Measurements from ENCODE around the gene SHCBP1.
"Not testable (repeated sequence)": the region's sequence is repeated elsewhere in the genome, so short reads cannot be mapped to it uniquely, and the experiment has no call there.

The SHCBP1 gene, protein sequence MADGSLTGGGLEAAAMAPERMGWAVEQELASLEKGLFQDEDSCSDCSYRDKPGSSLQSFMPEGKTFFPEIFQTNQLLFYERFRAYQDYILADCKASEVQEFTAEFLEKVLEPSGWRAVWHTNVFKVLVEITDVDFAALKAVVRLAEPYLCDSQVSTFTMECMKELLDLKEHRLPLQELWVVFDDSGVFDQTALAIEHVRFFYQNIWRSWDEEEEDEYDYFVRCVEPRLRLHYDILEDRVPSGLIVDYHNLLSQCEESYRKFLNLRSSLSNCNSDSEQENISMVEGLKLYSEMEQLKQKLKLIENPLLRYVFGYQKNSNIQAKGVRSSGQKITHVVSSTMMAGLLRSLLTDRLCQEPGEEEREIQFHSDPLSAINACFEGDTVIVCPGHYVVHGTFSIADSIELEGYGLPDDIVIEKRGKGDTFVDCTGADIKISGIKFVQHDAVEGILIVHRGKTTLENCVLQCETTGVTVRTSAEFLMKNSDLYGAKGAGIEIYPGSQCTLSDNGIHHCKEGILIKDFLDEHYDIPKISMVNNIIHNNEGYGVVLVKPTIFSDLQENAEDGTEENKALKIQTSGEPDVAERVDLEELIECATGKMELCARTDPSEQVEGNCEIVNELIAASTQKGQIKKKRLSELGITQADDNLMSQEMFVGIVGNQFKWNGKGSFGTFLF

DNA sequence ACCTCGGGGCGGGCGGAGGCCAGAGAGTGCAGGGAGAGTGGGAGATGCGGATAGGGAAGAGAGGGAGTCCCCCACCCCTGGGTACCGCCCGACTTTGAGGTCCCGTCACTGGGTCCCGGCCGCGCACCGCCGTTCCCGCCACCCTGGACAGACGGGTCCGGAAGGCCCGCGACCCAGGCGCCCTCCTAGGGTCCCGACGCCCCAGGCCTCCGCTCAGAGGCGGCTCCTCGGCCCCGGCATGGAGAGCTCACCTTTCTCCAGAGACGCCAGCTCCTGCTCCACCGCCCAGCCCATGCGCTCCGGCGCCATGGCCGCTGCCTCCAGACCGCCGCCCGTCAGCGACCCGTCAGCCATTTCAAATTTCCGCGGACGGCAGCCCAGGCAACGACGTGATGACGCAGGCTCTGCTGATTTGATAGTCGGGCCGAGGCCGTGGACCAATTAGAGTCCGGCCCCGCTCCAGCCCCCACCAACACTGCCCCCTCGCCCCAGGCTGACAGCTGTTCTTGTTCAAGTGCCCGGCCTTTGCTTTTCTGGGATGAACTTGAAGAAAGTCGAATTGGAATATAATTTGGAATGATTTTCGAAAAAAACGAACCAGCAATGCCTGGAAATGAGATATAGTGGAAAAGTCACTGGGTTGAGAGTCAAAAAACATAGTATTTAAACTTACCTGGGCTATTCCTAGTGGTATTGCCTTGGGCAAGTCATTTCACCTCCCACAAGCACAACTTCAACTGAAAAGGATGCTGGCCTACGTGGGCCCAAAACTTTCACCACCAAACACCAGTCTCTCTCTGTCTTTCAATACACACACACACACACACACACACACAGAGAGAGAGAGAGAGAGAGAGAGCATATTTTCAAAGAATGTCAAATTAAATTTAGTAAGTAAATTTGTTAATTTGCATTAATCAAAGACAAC lies at the start of gene SHCBP1:
TSS of gene SHCBP1 (minus strand) at position 374 of the 928 bp plus-strand sequence. CDS start at position 354, 20 bp downstream.
- peak in 1 of 2 donors; percentile 40 for DNase-seq (ENCODE audit: extremely low read depth in 1 of 2, low read depth in 1 of 2)

DNA sequence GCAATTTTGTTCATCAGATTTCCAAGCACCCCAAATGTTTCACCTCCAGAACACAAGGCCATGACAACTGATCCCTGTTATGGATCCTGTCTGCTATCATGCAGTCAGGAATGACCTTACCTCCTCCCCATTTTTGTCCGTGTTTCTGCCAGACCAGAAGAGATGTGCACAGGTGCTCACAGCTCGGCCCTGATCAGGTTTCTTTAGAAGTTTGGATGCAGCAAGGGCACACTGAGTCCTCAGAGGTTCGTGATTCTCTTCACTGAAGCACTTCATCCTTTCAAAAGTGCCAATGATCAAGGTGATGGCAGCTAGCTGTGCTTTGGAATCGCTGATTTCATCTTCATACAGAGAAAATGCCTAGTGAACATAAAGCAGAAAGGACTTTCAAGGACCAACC lies 40.9 kb upstream of the SHCBP1 start:
- DNase-seq (ENCODE audit: extremely low read depth in 1 of 2, low read depth in 1 of 2) = no peak

DNA sequence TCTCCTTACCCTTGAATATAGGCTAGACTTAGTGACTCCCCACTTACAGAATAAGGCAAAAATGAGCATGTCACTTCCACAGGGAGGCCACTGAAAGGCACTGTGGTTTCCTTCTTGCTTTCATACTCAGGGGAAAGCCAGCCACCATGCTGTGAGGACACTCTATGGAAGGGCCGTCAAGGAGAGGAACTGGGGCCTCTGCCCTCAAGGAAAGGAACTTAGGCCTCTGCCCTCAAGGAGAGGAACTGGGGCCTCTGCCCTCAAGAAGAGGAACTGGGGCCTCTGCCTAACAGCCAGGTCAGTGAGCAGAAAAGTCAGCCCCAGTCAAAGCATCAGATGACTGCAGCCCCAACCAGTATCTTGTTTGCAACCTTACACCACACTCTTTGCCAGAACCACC lies 37.7 kb upstream of the SHCBP1 start:
- DNase-seq (ENCODE audit: extremely low read depth in 1 of 2, low read depth in 1 of 2) = no peak

DNA sequence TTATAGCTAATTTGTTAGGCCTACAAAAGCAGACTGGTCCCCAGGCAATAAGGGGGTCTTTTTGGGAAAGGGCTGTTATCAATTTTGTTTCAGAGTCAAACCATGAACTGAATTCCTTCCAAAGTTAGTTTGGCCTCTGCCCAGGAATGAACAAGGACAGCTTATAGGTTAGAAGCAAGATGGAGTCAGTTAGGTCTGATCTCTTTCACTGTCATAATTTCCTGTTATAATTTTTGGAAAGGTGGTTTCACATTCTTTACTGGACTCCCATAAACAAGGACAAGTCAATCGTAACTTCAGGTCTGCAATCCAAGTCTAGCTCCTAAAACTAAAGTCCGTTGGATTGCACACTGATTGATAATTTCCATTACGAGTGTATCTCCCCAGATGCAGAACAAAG lies 30.1 kb upstream of the SHCBP1 start:
- DNase-seq (ENCODE audit: extremely low read depth in 1 of 2, low read depth in 1 of 2) = no peak

DNA sequence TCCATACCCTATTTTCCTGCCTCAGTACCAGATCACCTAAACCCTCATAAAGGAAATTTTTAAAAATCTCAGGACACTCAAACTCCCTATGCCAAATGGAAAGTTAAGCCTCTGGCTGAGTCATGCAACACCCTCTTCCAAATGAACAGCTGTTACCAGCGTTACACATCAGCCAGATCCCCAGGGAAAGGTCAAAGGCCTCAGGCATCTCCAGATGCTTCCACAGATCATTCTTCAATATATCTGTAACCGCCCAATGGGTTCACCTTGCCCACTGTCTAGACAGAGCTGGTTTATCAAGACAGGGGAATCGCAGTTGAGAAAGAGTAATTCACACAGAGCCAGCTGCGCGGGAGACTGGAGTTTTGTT lies 29.1 kb upstream of the SHCBP1 start:
- no peak for DNase-seq (ENCODE audit: extremely low read depth in 1 of 2, low read depth in 1 of 2)

DNA sequence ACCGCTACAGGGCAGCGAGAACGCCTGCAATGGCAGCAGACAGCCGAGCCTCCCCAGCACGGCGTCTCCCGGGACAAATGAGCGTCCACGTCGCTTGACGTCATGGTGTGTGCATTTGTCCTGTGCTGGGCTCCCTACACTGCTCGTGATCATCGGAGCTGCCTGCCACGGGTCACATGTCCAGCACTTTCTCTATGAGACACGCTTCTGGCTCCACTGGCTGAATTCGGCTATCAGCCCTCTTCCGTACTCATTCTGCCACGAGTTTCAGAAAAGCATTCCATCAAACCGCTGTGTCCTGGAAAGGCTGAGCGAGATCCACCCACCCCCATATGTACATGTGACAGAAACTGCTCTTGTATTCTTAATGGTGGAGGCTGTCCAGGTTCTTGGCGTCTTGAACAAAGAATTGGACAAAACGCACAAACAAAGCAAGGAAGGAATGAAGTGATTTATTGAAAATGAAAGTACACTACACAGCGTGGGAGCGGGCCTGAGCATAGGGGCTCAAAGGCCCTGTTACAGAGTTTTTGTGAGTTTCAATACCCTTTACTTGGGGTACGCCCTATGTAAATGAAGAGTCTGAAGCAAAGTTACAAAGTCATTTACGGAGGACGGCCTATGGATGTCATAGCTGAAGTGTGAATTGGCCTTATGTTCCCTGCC lies 28.5 kb upstream of the SHCBP1 start:
- DNase-seq (ENCODE audit: extremely low read depth in 1 of 2, low read depth in 1 of 2) = no peak

DNA sequence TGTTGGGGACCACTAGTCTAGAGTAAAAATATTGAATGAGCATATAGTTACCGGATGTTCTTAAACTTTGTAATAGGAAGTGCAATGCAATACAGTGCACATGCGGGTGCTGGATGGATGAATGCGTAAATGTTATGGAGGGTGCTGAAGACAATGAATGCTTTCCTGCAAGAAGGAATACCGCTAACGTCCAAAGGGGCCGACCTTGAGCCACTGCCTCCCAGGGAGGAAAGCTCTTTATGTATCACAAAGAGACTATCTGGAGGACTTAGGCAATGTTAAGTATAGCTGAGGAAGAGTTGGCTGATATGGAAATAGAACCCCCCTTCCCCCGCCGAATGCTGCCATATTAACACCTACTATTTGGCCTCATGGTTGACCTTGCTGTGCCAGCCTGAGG lies 27.5 kb upstream of the SHCBP1 start:
- DNase-seq (ENCODE audit: extremely low read depth in 1 of 2, low read depth in 1 of 2) = no peak

DNA sequence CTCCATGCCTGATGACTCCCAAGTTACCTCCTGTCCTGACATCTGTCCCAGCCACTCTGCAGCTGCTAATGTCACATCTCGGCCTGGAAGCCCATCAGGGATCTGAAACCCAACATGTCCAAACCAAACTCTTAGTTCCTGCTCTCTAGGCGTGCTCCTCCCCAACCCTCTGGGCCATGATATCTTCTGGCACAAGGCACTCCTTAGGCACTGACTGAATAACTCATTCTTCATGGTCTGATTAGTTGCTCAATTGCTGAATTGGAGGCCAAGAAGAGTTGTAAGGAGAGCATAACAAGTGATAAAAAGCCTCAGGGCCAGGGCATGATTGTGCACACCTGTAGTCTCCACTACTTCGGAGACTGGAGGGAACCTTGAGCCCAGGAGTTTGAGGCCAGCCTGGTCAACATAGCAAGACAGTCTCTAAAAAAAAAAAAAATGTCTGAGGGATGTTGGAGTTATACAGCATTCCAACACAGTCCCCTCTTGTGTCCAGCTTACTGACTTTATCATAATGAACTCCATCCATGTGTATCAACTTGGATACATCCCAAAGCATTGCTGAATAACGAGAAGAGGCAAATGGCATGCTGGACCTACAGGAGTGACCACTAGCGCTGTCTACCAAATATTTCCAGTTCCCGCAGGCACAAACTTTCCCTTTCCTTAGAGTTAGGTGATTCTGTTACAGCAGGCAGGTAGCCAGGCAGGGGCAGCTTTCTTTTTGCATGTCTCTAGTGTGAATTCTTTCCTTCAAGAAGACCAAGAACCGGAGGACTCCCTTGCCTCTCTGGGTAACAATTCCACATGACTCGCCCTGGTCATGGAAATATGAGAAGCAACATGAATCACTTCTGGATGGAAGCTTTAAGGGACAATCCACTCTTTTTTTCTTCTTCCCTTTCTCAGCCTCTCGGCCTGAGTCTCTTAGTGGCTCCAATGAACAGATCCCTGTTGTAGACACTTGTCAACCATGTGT lies 18.1 kb upstream of the SHCBP1 start:
- no peak for DNase-seq (ENCODE audit: extremely low read depth in 1 of 2, low read depth in 1 of 2)

DNA sequence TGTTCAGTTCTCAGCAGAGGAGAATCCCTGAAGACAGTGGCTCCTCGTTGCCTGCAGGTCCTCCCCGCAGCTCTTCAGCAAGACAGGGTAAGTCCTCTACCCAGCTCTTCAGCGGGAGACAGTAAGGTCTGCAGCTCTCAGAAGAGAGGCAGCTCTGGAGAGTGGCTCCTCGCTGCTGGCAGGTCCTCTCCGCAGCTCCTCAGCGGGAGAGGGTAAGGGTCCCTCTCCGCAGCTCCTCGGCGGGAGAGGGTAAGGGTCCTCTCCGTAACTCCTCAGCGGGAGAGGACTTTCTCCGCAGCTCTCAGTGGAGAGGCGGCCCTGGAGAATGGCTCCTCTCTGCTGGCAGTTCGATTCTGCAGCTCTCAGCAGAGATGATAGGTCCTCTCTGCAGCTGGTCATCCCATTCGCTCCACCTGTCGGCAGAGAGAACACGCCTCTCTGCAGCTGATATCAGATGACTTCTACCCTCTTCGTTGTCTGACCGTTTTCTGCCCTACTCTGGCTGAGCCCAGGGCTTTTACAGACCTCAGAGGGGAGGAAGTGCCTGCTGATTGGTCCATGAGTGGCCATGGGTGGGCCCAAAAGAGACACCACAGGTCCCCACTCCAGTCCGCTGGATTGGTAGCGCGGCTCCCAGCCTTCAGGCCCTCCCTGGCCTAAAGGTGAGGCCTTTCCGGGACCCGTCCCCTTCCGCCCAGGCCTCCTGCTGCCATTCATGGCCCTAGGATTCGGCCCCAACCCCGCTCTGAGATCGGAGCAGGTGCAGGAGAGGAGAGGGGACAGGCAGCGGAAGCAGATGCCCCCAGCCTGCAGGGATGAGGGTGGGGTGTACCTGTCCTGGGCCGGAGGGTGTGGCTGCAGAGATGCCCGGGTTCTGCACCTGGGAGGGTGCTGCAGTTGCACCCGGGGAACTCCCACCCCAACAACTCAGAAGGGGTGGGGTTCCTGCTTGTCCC lies 11.9 kb upstream of the SHCBP1 start:
- DNase-seq (ENCODE audit: extremely low read depth in 1 of 2, low read depth in 1 of 2) = no peak

DNA sequence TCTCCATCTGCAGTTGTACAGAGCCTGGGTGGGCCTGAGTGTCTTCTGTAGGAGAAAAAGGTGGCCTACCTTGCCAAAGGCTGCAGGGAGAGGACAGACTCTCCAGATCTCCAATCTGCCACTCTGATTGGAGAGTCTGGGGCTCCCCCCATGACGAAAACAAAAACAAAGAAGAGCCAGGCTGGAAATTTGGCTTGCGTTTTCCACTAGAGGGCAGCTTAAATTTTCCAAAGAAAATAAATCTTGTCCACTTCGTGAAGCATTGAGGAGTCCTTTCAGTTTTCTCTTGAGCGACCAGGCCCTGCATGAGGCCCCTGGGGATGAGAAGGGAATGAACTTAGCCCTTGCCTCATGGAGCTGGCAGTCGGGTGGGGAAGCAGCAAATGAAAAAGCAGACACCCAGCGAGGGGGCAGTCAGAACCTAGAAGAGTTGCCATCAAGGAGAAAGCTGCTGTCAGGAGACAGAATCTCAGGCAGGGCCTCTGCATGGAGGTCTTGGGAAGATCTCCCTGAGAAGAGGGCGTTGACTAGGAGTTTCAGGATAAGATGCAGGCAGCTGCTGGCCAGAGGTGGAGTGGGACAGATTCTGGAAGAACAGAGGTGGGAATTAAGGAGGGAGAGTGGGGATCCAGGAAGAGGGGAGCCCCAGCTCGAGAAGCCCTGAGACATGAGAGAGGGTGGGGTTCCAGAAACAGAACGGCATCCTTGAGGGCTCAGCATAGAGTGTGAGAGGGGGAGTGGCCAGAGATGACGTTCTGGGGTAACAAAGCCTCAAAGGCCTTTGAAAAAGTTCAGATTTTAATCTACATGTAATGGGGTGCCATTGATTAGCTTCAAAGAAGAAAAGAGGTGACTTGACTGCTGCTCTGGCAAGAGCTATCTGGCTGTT lies 8.4 kb upstream of the SHCBP1 start:
- no peak for DNase-seq (ENCODE audit: extremely low read depth in 1 of 2, low read depth in 1 of 2)

DNA sequence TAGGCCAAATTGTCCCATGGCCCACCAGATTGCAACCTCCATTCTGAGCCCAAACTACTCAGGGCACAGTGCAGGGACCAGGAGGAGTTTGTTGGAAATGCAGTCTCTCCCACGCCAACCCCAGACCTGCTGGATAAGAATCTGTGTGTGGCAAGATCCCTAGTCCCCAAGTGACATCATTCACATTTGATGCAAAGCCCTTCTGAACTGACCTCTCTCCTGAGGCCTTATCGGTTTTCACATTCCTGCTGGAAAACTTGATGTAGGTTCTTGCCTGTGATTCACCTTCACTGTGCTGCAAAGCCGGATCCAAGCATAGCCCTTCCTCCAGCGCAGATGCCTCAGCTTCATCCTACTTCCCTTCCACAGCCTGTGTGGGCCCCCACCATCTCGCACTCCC lies 6.6 kb upstream of the SHCBP1 start:
- no peak for DNase-seq (ENCODE audit: extremely low read depth in 1 of 2, low read depth in 1 of 2)

DNA sequence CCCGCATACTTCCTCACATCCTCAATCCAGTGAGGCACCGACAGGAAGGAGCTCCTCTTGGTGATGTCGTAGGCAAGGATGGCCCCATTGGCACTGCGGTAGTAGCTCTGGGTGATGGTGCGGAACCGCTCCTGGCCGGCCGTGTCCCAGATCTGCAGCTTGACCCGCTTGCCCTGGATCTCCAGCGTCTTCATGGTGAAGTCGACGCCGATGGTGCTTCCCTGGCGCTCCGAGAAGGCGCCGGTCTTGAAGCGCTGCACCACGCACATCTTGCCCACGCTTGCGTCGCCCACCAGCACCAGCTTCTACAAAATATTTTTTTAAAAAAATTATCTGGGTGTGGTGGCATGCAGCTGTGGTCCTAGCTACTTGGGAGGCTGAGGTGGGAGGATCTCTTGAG lies 5.5 kb upstream of the SHCBP1 start:
- DNase-seq (ENCODE audit: extremely low read depth in 1 of 2, low read depth in 1 of 2) = not testable (repeated sequence)

DNA sequence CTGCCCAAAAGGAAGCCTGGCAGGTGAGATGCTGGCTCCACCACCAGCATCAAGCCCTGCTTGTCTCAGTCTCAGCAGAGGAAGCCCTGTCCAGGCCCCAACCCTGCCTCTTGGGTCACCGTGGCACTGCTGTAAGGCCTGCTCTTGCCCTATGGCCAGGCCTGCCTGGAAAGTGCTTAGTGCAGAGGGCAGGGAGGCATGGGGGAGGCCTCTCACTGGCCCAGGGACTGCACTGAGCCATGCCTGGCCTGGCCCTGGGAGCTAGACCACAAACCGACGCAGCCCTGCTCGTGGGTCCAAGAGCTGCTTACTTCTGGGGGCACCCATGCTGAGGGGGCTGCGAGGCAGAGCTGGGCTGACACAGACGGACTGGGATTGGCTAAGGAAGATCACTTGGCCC lies 3.7 kb upstream of the SHCBP1 start:
- not testable (repeated sequence) for DNase-seq (ENCODE audit: extremely low read depth in 1 of 2, low read depth in 1 of 2)

DNA sequence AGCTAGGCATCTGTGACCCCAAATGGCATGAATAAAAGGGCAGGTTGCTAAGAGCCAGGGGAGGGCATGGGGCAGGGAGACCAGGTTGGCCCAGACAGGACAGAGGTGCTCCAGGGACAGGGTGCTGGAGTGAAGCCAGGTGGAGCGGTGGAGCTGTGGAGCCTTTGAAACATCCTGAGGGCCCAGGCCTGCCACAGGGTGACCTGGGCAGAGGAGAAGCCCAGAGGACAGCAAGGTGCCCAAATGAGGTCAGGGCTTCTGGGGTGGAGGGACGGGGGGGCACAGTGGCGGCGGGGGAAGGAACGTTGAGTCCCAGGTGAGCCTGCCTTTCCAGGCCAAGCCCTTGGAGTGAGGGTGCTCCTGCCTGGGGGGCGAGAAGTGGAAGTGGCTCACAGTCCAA lies 2.5 kb upstream of the SHCBP1 start:
- DNase-seq (ENCODE audit: extremely low read depth in 1 of 2, low read depth in 1 of 2) = not testable (repeated sequence)

DNA sequence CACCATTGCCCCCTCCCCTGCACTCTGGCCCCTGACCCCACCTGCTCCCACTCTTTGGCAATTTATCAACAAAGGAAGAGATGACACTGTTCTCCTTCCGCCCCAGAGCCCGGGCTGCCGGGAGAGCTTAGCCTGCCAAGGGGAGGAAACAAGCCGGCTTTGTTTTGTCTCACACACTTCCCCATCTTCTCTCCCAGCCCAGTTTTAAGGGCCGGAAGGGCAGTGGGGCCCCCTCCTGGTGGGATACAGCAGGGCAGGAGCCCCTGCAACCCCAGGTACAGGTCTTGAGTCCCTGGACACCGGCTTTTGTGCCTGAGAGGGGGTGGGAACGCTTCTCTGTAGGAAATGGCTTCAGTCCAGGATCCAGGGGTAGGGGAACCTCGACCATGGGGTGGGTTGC lies 2.1 kb upstream of the SHCBP1 start:
- DNase-seq (ENCODE audit: extremely low read depth in 1 of 2, low read depth in 1 of 2) = not testable (repeated sequence)

DNA sequence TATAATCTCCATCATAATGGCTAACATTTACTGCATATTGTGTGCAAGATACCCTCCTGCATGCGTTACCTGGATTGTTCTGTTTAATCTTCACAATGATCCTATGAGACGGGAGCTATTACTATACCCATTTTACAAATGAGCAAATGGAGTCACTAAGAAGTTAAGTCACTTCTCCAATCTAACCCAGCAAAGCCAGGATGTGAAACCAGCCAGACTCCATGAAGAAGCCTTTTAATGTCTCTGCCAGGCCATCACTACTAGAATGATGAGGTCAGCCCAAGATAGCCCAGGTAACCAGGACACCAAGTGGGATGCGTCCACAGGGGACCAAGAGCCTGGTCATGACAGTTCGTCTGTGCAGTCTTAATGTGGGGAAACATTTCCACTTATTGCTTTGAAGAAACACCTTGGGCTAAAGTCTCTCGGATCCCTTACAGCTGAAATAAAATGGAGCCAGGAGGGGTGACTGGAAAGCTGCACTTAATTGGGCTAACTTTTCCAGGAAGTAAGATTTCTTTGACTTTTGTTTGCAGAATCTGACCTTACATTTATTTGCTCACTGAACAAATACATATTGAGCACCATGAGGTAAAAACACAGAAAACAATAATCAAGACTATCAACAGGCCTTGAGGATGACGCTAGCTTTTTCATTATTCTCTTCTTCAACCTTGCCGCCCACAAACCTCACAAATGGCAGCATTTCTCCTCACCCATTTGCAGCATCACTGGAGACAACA lies 926 bp upstream of the SHCBP1 start:
- no peak for DNase-seq (ENCODE audit: extremely low read depth in 1 of 2, low read depth in 1 of 2)

Data from activated CD8-positive, alpha-beta memory T cell treated with anti-CD3 and anti-CD28 coated beads for 1 hour (primary cell).